Astrocyte (in vitro differentiated cells and primary cell): ENCODE results near the gene CDH11. TPM values are rescaled to one million over a fixed set of nuclear protein-coding genes. Genes with fewer than 3 reads are reported as not detected.
A peak's percentile ranks its signal among the peaks of the same experiment; 100 is the strongest.

Source experiments
- DNase-seq: peaks from one replicate; pipeline ENCODE4 v3.0.0-alpha.2; 2010; ENCODE audit warnings: low read depth
- FAIRE-seq: peaks from 2 replicates; lab custom pipeline; 2011; peaks lifted over from hg19 to GRCh38; lab: Jason Lieb, UNC
- H2AFZ ChIP-seq: 2 replicates; pipeline ENCODE4 v1.6.0; 2012; ENCODE audit warnings: low read depth, low read length, inconsistent platforms
- H3K27ac ChIP-seq: 2 replicates; pipeline ENCODE4 v1.5.1; 2011; ENCODE audit warnings: low read depth, low read length, inconsistent platforms
- H3K27me3 ChIP-seq: 2 replicates; pipeline ENCODE4 v1.6.0; 2011; ENCODE audit warnings: low read length, inconsistent platforms; ENCODE audit not compliant: insufficient read depth
- H3K36me3 ChIP-seq: 2 replicates; pipeline ENCODE4 v1.5.1; 2011; ENCODE audit warnings: low read length, inconsistent platforms; ENCODE audit not compliant: insufficient read depth
- H3K4me1 ChIP-seq: 2 replicates; pipeline ENCODE4 v1.5.1; 2011; ENCODE audit warnings: low read length, inconsistent platforms; ENCODE audit not compliant: insufficient read depth
- H3K4me2 ChIP-seq: 2 replicates; pipeline ENCODE4 v1.6.0; 2012; ENCODE audit warnings: low read length, inconsistent platforms
- H3K4me3 ChIP-seq: 2 replicates; pipeline ENCODE4 v1.5.1; 2011; ENCODE audit warnings: low read depth, mild to moderate bottlenecking, low read length, inconsistent platforms; ENCODE audit not compliant: insufficient read depth
- H3K79me2 ChIP-seq: 2 replicates; pipeline ENCODE4 v1.6.0; 2012; ENCODE audit warnings: mild to moderate bottlenecking, low read length, inconsistent platforms; ENCODE audit not compliant: insufficient read depth
- H3K9ac ChIP-seq: 2 replicates; pipeline ENCODE4 v1.6.0; 2012; ENCODE audit warnings: mild to moderate bottlenecking, low read length, inconsistent platforms
- H3K9me3 ChIP-seq: 2 replicates; pipeline ENCODE4 v1.5.1; 2012; ENCODE audit warnings: low read depth, mild to moderate bottlenecking, low read length, inconsistent platforms; ENCODE audit not compliant: insufficient read depth
- H4K20me1 ChIP-seq: 2 replicates; pipeline ENCODE4 v1.6.0; 2012; ENCODE audit warnings: low read length, inconsistent platforms; ENCODE audit not compliant: insufficient read depth
- H3K27ac Mint-ChIP-seq: one replicate; pipeline ENCODE4 v1.8.0; 2021; ENCODE audit warnings: mild to moderate bottlenecking, mixed read lengths; ENCODE audit not compliant: unreplicated experiment
- H3K27me3 Mint-ChIP-seq: one replicate; pipeline ENCODE4 v1.8.0; 2021; ENCODE audit warnings: low read depth, mixed read lengths; ENCODE audit not compliant: unreplicated experiment
- H3K36me3 Mint-ChIP-seq: one replicate; pipeline ENCODE4 v1.8.0; 2021; ENCODE audit warnings: low read depth, mixed read lengths; ENCODE audit not compliant: unreplicated experiment
- H3K4me1 Mint-ChIP-seq: one replicate; pipeline ENCODE4 v1.8.0; 2021; ENCODE audit warnings: low read depth, mixed read lengths; ENCODE audit not compliant: unreplicated experiment
- H3K4me3 Mint-ChIP-seq: one replicate; pipeline ENCODE4 v1.8.0; 2021; ENCODE audit warnings: mild to moderate bottlenecking, moderate library complexity, mixed read lengths; ENCODE audit not compliant: unreplicated experiment
- H3K9me3 Mint-ChIP-seq: one replicate; pipeline ENCODE4 v1.8.0; 2021; ENCODE audit warnings: mild to moderate bottlenecking, mixed read lengths; ENCODE audit not compliant: unreplicated experiment
- EZH2 ChIP-seq: IDR thresholded peaks from 2 replicates; pipeline ENCODE4 v1.6.1; 2012; ENCODE audit warnings: mild to moderate bottlenecking, low read length, inconsistent platforms; ENCODE audit not compliant: insufficient read depth
- total RNA-seq: library from RNA; stranded (reverse); gene quantifications from 2 replicates; pipeline ENCODE4 v1.2.1, GENCODE V29; 2021
- TF ChIP-seq, protein P1 (sequence below): IDR thresholded peaks from 2 replicates; pipeline ENCODE4 v1.5.1; 2011; ENCODE audit warnings: low read depth, mild to moderate bottlenecking, inconsistent platforms, low read length, moderate library complexity; ENCODE audit not compliant: insufficient read depth

CDH11 gene
- total RNA-seq, 1 donor from 2014 or later: 313 TPM

DNA sequence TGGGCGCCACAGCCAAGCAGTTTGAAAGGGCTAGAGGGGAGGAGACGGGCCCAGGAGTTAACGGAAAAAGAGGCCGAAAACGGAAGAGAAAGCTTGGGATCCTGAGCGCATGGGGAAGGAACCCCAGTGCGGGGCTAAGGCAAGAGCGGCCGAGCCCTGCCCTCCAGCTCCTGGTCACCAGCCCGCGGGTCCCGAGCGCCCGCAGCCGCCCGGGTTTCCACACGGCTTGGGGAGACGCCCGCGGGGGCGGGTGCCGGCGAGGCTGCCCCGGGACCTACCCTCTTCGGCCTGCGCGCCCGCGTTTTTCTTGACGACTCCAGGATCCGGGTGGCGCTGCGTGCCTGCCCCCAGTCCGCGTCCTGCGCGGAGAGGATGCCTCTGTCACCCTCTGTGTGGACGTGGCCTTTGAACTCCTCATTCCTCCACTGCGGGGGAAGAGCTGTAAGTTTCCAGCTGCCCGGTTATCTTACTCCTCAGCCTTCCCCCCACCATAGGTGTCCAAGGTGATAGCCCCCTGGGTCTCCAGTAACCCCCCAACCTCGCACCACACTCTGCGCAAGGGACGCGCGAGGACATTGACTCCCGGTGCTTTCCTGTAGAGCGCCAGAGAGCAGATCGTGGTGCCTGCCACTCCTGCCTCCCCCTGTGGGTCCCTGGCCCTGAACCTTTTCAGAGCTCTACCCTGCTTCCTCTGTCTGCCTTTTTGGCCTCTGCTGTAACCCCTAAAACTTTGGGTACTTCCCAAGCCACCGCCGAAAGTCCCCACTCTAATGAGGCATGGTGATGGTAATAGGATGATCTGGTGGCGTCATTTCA, 1.7 kb upstream of the CDH11 start:
- Mint-ChIP-seq H3K27me3 (no peaks in the 10 kb centered on the region), H3K27ac (peak overlapping the region; percentile 98), H3K36me3 (no peaks in the 10 kb centered on the region), H3K4me1 (peaks cover 18% of the 10 kb centered on the region), H3K4me3 (peak overlapping the region; percentile 88), H3K9me3 (no peaks in the 10 kb centered on the region)
- Histone ChIP-seq H3K4me3 (peak overlapping the region; percentile 62), H2AFZ (peak overlapping the region; percentile 77), H3K4me1 (peaks cover 21% of the 10 kb centered on the region), H3K4me2 (peak overlapping the region; percentile 91), H3K27ac (peak overlapping the region; percentile 90), H3K9me3 (no peaks in the 10 kb centered on the region), H4K20me1 (peaks cover 22% of the 10 kb centered on the region), H3K27me3 (no peaks in the 10 kb centered on the region), H3K9ac (peak overlapping the region; percentile 95), H3K36me3 (no peaks in the 10 kb centered on the region), H3K79me2 (peaks cover 60% of the 10 kb centered on the region)
- FAIRE-seq (no peak), DNase-seq (no peak)
- TF ChIP-seq, protein P1, sequence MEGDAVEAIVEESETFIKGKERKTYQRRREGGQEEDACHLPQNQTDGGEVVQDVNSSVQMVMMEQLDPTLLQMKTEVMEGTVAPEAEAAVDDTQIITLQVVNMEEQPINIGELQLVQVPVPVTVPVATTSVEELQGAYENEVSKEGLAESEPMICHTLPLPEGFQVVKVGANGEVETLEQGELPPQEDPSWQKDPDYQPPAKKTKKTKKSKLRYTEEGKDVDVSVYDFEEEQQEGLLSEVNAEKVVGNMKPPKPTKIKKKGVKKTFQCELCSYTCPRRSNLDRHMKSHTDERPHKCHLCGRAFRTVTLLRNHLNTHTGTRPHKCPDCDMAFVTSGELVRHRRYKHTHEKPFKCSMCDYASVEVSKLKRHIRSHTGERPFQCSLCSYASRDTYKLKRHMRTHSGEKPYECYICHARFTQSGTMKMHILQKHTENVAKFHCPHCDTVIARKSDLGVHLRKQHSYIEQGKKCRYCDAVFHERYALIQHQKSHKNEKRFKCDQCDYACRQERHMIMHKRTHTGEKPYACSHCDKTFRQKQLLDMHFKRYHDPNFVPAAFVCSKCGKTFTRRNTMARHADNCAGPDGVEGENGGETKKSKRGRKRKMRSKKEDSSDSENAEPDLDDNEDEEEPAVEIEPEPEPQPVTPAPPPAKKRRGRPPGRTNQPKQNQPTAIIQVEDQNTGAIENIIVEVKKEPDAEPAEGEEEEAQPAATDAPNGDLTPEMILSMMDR: no peak
- no peak for TF ChIP-seq EZH2

DNA sequence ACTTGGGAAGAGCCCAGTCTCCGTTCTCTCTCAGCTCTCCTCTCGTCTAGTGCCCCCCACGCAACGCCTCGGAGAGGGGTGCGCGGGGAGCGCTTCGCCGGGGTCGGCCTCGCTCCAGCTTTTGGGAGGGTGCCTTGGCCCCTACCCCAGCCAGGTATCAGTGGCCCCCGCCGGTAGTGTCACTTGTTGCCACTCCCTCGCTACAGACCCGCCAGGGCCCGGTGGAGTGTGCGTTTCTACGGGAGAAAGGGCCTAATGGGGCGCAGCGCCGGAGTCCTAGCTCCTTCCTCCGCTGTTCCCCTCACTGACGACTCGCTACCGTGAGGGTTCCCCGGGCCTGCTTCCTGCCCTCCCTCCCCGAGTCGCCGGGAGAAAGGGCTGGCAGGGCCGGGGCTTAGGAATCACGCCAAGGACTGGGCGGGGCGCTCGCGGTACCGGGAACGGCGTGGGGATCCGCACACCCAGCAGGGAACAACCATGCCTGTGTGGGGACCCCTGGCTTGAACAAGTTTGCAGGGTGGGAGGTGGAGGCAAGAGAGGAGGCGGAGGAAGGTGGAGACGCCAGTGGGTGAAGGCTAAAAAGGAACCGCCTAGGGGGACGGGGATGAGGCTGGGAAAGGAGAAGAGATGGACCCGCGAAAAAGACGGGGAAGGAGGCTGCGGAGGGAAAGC, 997 bp upstream of the CDH11 start:
- Histone ChIP-seq H3K27ac (peak overlapping the region; percentile 90), H3K27me3 (no peaks in the 10 kb centered on the region), H2AFZ (peak overlapping the region; percentile 77), H4K20me1 (peaks cover 29% of the 10 kb centered on the region), H3K4me3 (peak overlapping the region; percentile 62), H3K4me2 (peak overlapping the region; percentile 91), H3K36me3 (no peaks in the 10 kb centered on the region), H3K9ac (peak overlapping the region; percentile 95), H3K9me3 (no peaks in the 10 kb centered on the region), H3K79me2 (peaks cover 67% of the 10 kb centered on the region), H3K4me1 (peaks cover 28% of the 10 kb centered on the region)
- H3K27me3 Mint-ChIP-seq: no peaks in the 10 kb centered on the region
- peaks cover 2% of the 10 kb centered on the region for H3K36me3 Mint-ChIP-seq
- TF ChIP-seq, protein P1: no peak
- TF ChIP-seq EZH2: no peak
- H3K4me1 Mint-ChIP-seq: peaks cover 23% of the 10 kb centered on the region
- DNase-seq (peak; percentile 56), FAIRE-seq (no peak)
- H3K9me3 Mint-ChIP-seq: no peaks in the 10 kb centered on the region
- peak overlapping the region; percentile 98 for H3K27ac Mint-ChIP-seq
- H3K4me3 Mint-ChIP-seq: peak overlapping the region; percentile 88
